ENCODE results near the gene ERBB4. TPM values are rescaled to one million over a fixed set of nuclear protein-coding genes. Genes with fewer than 3 reads are reported as not detected.

Gene ERBB4
- total and polyA plus RNA-seq, 2 of the 8 experiments (the other 6 are each of a cell fraction or from before 2014, with no cell fraction given), result 0.34 to 1.3 TPM

GRCh38 chr2:211380041-211380440, 1158.6 kb downstream of the ERBB4 start:
- Histone ChIP-seq H3K18ac (ENCODE audit: extremely low read depth, low read length) (no peak overlapping the region), H4K91ac (replicated peaks; ENCODE audit: insufficient read length, low read length) (no peak overlapping the region), H4K20me1 (replicated peaks in 1 of 2; ENCODE audit: control insufficient read depth in 1 of 2, insufficient read depth in 2 of 2, low read length in 2 of 2) (no peaks in the 10 kb centered on the region), H3K79me1 (ENCODE audit: low read depth, low read length) (no peaks in the 10 kb centered on the region), H3K9me3 (ENCODE audit: insufficient read depth in 2 of 2, low read depth in 1 of 2, low read length in 1 of 2) (no peaks in the 10 kb centered on the region), H2BK120ac (replicated peaks; ENCODE audit: low read depth, low read length) (no peak overlapping the region), H3K4me2 (ENCODE audit: insufficient read depth in 1 of 2, low read depth in 2 of 2, low read length in 2 of 2) (no peak overlapping the region), H2AK5ac (ENCODE audit: low read depth, low read length) (no peak overlapping the region), H3K4me3 (ENCODE audit: extremely low read depth in 1 of 4, insufficient read depth in 2 of 4, low read depth in 3 of 4, low read length in 4 of 4) (no peak overlapping the region), H4K8ac (ENCODE audit: extremely low read depth, insufficient read depth, low read length) (no peak overlapping the region), H3K14ac (ENCODE audit: insufficient read length) (no peak overlapping the region), H3K27ac (ENCODE audit: low read depth, low read length) (no peak overlapping the region), H3K9ac (replicated peaks in 1 of 4; ENCODE audit: extremely low read depth in 1 of 4, low read depth in 3 of 4, low read length in 3 of 4) (no peak overlapping the region), H3K36me3 (ENCODE audit: control insufficient read depth in 2 of 4, insufficient read depth in 4 of 4, low read length in 3 of 4) (no peaks in the 10 kb centered on the region), H3K4ac (replicated peaks; ENCODE audit: insufficient read length, low read depth, low read length) (no peak overlapping the region), H3K23me2 (ENCODE audit: low read depth, low read length) (no peaks in the 10 kb centered on the region), H4K5ac (ENCODE audit: insufficient read length, low read depth, low read length) (no peak overlapping the region), H2BK5ac (ENCODE audit: low read depth, low read length) (no peak overlapping the region), H2BK12ac (ENCODE audit: low read depth, low read length) (no peak overlapping the region), H2BK15ac (ENCODE audit: low read length) (no peak overlapping the region), H3K4me1 (replicated peaks in 1 of 4; ENCODE audit: control insufficient read depth in 3 of 4, insufficient read depth in 4 of 4, low read length in 3 of 4) (no peaks in the 10 kb centered on the region), H2AFZ (ENCODE audit: low read length) (no peak overlapping the region), H3K56ac (replicated peaks; ENCODE audit: insufficient read length, low read depth, low read length) (no peak overlapping the region), H2BK20ac (ENCODE audit: low read length) (no peak overlapping the region), H3K23ac (ENCODE audit: insufficient read length) (no peak overlapping the region), H3K79me2 (ENCODE audit: control insufficient read depth in 1 of 2, insufficient read depth in 2 of 2, low read length in 2 of 2) (no peaks in the 10 kb centered on the region), H3K27me3 (replicated peaks in 1 of 4; ENCODE audit: control insufficient read depth in 3 of 4, extremely low read depth in 1 of 4, insufficient read depth in 3 of 4, low read length in 3 of 4) (no peaks in the 10 kb centered on the region)
- DNase-seq (ENCODE audit: low read depth in 1 of 2, low spot score in 2 of 2) (no peak), FAIRE-seq (peak; percentile 36)
- 90% methylated on average over 2 of the region's 2 CpGs; no CpG with 5 or more reads in 1 of the 2 experiments for WGBS, 2 experiments (ENCODE audit: extremely low coverage in 1 of 2, insufficient coverage in 1 of 2, insufficient read length in 1 of 2, insufficient replicate concordance in 2 of 2, low coverage in 1 of 2, low lambda C conversion rate in 2 of 2, missing lambda C conversion rate in 1 of 2)
- POLR2A ChIA-PET (ENCODE audit: partially characterized antibody), result no interaction called here
- TF ChIP-seq BACH1 (IDR thresholded peaks at IDR 0.05; ENCODE audit: low read length), result no peak
- no peak for TF ChIP-seq KDM1A (IDR thresholded peaks at IDR 0.05; ENCODE audit: borderline replicate concordance, low read length)
- TF ChIP-seq RFX5 (IDR thresholded peaks at IDR 0.05; ENCODE audit: borderline replicate concordance, low read depth, low read length), result no peak
- TF ChIP-seq CHD1 (IDR thresholded peaks at IDR 0.05; ENCODE audit: low read depth, low read length), result no peak
- TF ChIP-seq EZH2 (IDR thresholded peaks at IDR 0.05; ENCODE audit: low read depth, low read length, severe bottlenecking), result no peak
- TF ChIP-seq TAF1 (IDR thresholded peaks at IDR 0.05; ENCODE audit: low read depth, low read length), result no peak
- no peak for TF ChIP-seq TAF7 (optimal IDR thresholded peaks at IDR 0.05; ENCODE audit: borderline replicate concordance, low read depth, low read length)
- no peak for TF ChIP-seq SRF (IDR thresholded peaks at IDR 0.05; ENCODE audit: low read depth, low read length)
- TF ChIP-seq ZNF274 (IDR thresholded peaks at IDR 0.05; ENCODE audit: borderline replicate concordance, extremely low read depth, low read length), result no peak
- TF ChIP-seq ATF2 (IDR thresholded peaks at IDR 0.05; ENCODE audit: low read length), result no peak
- no peak for TF ChIP-seq TCF12 (IDR thresholded peaks at IDR 0.05; ENCODE audit: low read depth, low read length)
- no peak for TF ChIP-seq HDAC6 (IDR thresholded peaks at IDR 0.05; ENCODE audit: low read depth, low read length)
- CTCF ChIA-PET (ENCODE audit: partially characterized antibody), result interaction anchor here (0.6 kb wide), 1 partner anchor 374 kb away, joined by 3 read pairs; no protein-coding TSS in a partner anchor
